ENCODE results near the gene SNAP29.
"Not testable (repeated sequence)": the region's sequence is repeated elsewhere in the genome, so short reads cannot be mapped to it uniquely, and the experiment has no call there.

The SNAP29 gene

GRCh38 chr22:20858615-20859416, at the start of gene SNAP29, which contains the start of gene PI4KA:
Gene SNAP29, plus strand, starts transcription at chr22:20859007. Its CDS starts 104 bp downstream, at chr22:20859111.
Gene PI4KA, minus strand, starts transcription at chr22:20858811. Its CDS starts 86 bp downstream, at chr22:20858725.
- DNase-seq = peak; percentile 97

DNA sequence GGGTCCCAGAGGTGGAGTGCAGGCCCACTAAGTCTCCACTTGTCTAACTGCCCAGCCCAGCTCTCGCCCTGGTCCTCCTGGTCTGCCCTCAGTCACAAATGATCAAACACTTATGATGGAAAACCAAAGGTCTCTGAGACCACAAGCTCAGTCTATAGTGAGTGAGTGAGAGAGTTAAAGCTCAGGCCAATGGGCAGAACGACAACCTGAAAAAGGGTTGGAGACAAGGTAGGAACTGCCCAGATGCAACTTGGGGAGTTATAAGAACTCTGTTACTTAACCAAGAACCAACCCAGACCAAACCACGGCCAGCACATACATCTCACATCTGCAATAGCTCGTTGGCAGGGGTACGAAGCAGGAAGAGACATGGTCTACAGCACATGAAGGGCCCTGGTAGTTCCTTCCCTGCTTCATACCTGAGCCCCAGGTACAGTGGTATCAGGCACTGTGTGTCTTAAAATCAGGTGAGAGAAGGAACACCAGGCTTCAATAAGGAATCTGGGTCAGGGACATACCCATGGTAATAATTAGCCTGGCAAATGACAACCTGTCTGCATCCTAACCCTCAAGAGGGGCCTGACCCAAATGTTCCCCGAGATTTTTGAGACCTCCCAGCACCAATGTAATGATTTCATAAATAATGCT, 49.1 kb upstream of the SNAP29 start:
- no peak for DNase-seq

DNA sequence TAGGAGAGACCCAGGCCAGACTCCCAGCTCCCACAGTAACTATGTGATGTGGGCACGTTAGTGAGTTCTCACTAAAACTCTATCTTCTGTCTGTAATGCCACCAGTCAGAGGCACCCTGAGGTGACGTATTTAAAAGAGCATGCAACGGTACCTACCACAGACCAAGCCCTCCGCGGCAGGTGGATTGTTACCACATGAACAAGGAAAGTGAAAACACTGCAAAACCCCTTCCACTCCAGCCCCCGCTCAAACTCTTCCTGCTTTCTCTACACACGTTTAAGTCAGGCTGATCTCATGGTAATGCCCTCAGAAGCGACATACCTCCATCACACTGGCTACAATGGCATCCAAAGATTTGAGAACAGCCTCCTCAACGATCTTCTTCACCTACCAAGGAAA, 48.2 kb upstream of the SNAP29 start:
- DNase-seq = no peak

DNA sequence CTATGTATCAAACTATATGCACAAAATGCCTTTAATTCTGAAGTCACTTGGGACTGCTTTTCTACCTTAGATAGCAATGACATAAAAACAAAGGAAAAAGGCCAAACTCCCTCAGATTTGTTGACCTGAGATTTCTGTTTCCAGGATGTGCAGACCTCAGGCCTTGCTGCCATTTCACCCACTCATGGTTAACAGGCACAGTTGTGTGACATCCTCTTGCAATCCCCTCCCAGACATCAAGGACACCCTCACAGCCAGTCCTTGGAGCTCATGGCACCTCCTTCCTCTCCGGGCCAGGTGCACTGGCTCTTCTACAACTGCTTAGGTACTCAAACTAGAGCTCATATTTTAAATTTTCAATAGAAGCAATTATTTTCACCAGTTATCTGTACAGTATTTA, 47.6 kb upstream of the SNAP29 start:
- DNase-seq = no peak

DNA sequence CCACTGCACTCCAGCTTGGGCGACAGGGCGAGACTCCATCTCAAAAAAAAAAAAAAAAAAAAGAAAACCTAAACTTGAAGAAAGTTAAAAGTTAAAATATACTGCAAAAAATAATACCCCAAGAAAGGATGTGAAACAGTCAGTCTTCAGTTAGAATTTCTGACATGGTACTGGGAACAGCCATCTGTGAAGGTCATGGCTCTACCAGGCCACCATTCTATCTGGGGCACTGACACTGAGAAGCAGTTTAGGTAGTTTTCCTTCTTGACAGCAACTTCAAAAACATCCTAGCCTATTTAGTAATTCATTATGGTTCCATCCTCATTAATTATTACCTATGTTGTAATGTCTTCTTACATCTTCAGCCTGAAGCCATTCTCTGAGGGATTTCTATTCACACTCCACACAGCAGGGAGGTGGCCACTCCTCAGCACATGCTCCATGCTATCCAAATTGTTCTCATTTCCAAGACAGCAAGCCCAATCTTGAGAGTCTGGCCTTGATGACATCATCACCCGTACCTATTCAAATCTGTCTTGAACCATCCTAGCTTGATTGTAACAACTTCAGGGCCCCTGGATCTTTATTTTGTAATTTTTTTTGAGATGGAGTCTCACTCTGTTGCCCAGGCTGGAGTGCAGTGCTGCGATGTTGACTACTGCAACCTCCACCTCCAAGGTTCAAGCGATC, 46.7 kb upstream of the SNAP29 start:
- no peak for DNase-seq

DNA sequence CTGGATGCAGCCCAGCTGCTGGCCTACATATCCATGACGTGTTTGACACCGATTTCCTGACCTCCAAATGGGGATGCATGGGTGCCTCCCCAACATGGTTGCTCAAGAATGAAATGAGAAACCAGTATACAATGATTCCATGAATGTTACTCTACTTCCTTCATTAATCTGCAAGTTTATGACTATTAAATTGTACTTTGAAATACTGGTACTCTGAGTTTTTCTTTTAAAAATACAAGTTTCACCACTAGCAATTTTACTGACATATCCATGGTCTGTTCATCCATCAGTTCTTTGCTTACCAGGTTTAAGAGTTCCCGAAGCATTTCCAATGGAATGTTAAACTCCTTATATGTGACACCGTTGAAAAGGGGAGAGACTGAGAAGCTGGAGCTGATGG, 45.8 kb upstream of the SNAP29 start:
- DNase-seq = no peak

DNA sequence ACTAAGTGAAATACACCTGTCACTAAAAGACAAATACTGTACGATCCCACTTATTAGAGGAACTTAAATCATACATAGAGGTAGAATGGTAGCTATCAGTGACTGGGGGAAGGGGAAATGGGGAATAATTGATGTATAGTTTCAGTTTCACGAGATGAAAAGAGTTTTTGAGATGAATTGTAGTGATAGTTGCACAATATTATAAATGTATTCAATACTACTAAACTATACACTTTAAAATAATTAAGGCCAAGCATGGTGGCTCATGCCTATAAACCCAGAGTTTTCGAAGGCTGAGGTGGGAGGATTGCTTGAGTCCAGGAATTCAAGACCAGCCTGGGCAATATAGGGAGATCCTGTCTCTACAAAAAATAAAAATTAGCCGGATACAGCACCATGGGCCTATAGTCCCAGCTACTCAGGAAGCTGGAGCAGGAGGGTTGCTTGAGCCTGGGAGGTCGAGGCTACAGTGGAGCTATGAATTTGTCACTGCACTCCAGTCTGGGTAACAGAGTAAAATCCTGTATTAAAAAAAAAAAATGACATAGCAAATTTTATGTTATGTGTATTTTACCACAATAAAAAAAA, 44.5 kb upstream of the SNAP29 start:
- no peak for DNase-seq

GRCh38 chr22:20815477-20816050, 43.2 kb upstream of the SNAP29 start:
- no peak for DNase-seq

- DNase-seq = no peak
These were observed 42.2 kb upstream of the SNAP29 start for GRCh38 chr22:20816559-20816958.

DNA sequence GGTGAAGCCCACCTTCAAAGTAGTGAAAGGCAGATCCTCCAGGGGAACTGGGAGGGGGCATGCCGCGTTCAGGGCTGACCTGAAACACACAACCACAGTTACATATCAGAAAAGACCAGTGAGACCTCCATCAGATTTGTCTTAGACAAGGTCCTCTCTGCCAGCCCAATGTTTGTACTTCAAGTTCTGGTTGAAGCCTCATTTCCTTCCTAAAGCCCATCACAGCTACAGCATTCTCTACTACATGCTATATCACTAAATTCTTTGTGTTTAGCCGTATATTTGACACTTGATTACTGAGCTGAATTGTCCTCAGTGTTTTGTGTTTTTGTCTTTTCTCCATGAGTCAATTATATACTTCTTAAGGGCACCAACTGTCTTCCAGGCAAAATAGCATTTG, 40.3 kb upstream of the SNAP29 start:
- DNase-seq = no peak

DNA sequence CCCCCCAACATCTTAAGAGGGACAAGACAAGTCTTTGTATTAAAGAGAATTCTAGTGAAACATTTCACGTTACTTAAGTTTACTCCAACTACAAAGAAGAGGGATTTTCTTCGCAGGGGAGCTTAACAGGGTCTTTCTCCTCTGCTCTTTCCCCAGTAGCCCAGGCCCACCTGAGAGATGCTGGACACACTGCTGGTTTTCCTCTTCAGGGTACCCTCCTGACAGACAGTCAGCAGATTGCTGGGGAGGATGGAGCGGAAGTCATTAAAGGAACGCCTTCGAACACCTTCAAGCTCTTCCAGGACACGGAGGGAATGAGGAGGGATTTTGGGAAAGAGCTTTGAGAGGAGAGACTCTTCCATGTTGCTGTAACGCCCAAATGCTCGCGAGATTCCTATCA, 39.3 kb upstream of the SNAP29 start:
- no peak for DNase-seq

- not testable (repeated sequence) for DNase-seq
These were observed 37.0 kb upstream of the SNAP29 start for GRCh38 chr22:20821717-20822239.

DNA sequence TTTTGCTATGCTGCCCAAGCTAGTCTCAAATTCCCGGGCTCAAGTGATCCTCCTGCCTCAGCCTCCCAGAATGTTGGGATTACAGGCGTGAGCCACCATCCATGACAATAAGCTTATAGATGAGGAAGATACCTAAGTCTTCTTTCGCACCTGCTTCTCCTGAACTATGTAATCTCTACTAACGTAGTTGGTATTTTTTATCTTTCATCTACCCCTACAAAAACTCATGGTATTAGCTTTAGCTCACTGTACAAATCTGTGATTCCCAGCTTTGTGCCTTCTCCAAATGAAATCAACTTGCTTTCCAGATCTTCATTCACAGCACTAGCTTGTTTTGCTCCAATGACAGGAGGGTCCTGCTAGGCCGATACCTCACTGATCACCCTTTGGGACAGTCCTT, 36.6 kb upstream of the SNAP29 start:
- DNase-seq = no peak

- no peak for DNase-seq
These were observed 35.5 kb upstream of the SNAP29 start for GRCh38 chr22:20823264-20823663.

DNA sequence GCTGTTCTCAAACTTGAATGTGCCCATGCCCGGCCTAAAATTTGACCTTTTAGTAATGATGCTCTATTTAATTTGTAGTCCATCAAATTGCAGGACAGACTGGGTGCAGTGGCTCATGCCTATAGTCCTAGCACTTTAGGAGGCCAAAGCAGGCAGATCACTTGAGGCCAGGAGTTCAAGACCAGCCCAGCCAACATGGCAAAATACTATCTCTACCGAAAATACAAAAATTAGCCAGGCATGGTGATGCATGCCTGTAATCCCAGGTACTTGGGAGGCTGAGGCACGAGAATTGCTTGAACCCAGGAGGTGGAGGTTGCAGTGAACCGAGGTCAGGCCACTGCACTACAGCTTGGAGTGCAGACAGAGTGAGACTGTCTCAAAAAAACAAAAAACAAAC, 33.6 kb upstream of the SNAP29 start:
- DNase-seq = not testable (repeated sequence)

- no peak for DNase-seq
These were observed 33.2 kb upstream of the SNAP29 start for GRCh38 chr22:20825624-20826023.

DNA sequence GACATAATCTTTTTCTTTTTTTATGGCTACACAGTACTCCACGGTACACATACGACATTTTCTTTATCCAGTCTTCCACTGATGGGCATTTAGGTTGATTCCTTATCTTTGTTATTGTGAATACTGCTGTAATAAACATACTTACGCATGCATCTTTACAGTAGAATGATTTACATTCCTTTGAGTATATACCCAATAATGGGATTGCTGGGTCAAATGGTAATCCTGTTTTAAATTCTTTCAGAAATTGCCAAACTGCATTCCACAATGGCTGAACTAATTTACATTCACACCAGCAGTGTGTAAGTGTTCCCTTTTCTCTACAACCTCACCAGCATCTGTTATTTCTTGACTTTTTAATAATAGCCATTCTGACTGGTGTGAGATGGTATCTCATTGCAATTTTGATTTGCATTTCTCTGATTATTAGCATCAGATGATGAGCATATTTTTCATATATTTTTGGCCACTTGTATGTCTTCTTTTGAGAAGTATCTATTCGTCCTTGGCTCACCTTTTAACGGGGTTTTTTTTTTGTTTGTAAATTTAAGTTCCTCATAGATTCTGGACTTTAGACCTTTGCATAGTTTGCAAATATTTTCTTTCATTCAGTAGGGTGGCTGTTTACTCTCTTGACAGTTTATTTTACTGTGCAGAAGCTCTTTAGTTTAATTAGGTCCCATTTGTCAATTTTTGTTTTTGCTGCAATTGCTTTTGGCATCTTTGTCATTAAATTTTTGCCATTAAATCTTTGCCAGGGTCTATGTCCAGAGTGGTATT, 32.2 kb upstream of the SNAP29 start:
- not testable (repeated sequence) for DNase-seq

DNA sequence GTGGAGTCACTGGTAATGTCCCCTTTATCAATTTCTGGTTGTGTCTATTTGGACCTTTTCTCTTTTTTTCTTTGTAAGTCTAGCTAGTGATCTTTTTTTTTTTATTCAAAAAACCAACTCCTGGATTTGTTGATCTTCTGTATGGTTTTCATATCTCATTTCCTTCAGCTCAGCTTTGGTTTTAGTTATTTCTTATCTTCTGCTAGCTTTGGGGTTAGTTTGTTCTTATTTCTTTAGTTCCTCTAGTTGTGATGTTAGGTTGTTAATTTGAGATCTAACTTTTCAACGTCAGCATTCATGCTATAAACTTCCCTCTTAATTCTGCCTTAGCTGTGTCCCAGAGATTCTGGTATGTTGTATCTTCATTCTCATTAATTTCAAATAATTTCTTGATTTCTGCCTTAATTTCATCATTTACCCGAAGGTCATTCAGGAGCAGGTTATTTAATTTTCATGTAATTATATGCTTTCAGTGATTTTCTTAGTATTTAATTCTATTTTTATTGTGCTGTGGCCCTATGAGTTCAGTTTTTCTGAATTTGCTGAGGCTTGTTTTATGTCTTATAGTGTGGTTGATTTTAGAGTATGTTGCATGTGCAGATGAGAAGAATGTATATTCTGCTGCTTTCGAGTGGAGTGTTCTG, 29.2 kb upstream of the SNAP29 start:
- no peak for DNase-seq

- DNase-seq = no peak
These were observed 25.6 kb upstream of the SNAP29 start for GRCh38 chr22:20833225-20833665.

DNA sequence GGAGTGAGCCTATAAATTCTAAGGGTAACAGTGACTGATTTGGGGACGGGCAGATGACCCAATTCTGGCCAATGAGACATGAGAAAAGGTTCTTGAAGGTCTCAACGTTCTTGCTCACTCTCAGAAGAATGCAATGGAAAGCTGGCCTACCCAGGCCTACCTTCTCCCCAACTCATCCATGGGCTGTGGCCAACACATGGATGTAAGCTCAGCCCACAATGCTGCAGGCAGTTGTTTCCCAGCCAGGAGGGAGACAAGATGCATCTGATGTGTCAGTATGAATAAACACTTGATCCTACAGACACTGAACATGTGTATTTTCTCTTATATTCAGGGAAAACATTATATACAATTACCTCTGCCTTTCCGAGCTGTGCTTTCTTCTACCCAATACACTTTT, 24.6 kb upstream of the SNAP29 start:
- DNase-seq = no peak

GRCh38 chr22:20834725-20835124, 24.1 kb upstream of the SNAP29 start:
- no peak for DNase-seq
